ENCODE data around the gene CABP1.

CABP1 gene

DNA sequence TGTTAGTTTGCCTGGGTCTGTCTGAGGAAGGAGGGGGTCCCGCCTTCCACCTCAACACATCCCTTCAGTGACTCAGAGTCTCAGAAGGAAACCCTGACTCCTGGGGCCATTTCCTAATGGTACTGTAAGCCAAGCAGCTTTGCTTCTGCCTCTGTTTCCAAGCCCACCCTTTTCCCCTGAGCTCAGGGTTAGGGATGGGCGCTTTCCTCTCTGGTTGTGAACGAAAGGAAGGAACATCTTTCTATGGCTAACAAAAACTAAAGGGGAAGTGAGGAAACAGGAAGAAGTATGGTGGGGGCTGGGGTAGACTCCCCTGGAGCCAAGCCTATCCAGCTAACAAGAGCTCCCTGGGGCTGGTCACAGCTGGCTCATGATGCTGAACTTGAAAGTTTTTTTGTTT is 58.2 kb downstream of the CABP1 start:
- no peak for DNase-seq

DNA sequence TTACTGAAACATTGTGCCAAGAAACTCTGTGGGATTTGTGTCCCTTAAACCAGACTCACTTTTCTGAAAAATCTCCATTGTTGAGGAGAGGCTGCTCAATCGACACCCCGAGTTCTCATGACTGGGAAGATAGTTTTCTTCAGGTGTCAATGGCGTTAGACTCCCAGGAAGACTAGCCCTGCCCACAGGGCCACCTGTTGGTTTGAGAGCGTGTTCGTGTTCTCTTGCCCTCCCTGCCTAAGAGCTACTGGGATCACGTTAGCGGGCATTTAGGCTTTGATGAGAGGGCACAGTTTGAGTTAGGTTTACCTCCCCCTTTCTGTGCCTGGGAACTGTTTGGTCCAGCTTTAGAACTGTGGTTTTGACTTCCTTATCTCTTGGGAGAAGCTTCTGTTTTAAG is 59.1 kb downstream of the CABP1 start:
- DNase-seq: no peak

DNA sequence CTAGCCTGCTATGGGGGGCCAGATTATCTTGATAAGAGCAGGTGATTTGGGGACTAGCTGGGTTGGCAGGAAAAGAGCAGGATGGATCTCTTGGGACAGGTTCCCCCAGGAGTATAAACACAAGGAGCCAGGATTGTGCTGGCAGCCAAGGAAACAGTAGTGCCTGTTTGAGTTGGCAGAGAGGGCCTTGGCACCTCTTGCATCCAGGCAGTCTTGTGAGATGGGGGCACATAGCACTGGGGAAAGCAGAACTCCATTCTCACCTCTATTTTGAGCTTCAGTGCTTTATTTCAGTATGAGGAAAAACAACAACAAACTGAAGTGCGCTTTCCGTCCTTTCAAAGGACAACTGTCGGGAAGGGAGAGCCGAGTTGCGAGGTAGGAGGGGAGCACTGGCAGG is 60.5 kb downstream of the CABP1 start:
- no peak for DNase-seq

DNA sequence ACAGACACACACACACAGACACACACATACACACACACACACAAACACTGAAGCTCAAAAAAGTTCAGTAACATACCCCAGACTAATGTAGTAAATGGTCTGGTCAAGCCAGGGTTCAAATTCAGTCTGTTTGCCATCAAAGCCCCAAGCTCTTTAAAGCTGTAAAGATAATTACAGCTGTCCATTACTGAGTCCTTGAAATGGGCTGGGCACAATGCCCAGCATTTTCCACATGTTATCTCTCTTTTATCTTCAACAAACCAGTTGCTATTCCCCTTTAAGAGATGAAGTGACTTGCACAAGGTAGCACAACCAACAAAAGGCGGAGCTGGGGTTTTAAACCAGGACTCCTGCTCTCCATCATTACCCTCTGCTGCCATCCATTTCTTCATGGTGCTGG is 62.2 kb downstream of the CABP1 start:
- no peak for DNase-seq

DNA sequence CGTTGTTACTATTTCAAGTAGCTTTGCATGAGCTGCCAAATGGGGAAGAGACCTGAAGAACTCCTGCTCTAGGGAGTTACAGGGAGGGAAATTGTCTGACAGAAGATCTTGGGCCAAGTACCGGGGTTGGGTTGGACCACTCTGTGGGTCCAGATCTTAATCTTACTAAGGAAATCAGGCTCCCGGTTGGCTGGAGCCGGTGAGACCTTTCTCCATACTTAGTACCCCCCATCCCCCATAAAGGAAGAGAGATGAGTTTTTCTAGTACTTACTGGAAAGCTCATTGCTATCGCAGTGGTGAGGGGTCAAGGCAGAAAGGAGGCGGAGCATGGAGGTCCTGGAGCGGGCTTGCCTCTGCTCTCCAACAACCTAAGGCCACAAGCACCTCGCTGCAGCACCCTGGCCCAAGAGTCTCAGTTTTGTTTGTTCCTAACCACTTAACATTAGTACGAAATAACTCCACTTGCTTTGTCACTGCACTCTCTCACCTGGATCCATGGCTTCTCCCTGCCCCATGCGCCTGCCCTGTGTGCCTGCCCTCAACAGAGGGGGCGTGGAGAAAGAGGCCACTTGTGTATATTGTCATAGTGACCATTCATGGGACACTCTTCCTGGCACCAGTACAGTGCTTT is 63.0 kb downstream of the CABP1 start:
- DNase-seq: no peak

DNA sequence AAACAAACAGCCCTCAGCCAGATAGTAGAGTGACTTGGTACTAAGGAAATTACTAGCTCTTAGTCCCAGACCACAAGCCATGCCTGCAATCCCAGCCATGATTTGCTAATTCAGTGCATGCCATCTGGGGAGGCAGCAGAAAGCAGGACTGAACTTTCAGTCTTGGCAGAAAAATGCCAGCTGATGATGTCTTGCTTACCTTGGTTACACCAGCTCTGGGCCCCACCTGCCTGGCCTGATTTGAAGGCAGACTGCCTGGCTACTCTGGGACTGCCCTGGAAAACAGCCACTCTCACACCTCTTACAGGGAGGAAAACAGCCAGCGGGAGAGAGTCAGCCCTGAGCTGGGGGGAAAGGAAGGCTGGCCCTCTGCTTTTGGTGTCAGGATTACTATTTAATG is 65.2 kb downstream of the CABP1 start:
- no peak for DNase-seq

DNA sequence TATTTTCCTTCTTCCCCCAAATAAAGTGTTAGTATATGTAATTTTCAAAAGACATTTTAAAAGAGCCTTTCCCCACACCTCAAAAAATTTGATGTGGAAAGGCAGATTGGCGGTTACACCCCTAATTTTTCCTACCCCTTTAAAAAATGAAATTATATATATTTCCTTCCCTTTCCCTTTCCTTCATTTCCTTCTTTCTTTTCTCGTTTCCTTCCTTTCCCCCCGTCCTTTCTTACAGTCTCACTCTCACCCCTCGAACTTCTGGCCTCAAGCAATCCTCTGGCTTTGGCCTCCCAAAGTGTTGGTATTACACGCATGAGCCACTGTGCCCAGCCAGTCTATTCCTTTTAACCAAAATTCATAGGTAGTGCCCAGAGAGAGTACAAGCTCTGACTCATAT is 65.6 kb downstream of the CABP1 start:
- DNase-seq: no peak

DNA sequence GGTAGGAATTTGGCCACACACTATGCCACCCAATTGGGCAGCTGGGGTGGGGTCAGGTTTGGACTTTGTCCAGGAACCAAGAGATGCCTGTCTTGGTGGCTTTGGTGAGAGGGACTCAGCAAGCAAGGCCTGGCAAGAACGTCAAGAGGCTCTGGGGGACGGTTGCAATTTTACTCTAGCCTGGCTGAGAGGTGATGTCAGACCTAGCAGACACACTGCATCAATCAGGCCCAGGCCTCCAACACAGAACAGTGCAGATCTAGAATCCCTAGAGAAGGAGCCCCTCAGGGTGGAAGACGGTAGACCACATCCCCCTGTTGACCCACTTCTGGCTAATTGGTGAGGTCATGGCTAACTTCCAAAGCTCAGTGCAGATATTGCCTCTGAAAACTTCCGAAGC is 68.2 kb downstream of the CABP1 start:
- no peak for DNase-seq

DNA sequence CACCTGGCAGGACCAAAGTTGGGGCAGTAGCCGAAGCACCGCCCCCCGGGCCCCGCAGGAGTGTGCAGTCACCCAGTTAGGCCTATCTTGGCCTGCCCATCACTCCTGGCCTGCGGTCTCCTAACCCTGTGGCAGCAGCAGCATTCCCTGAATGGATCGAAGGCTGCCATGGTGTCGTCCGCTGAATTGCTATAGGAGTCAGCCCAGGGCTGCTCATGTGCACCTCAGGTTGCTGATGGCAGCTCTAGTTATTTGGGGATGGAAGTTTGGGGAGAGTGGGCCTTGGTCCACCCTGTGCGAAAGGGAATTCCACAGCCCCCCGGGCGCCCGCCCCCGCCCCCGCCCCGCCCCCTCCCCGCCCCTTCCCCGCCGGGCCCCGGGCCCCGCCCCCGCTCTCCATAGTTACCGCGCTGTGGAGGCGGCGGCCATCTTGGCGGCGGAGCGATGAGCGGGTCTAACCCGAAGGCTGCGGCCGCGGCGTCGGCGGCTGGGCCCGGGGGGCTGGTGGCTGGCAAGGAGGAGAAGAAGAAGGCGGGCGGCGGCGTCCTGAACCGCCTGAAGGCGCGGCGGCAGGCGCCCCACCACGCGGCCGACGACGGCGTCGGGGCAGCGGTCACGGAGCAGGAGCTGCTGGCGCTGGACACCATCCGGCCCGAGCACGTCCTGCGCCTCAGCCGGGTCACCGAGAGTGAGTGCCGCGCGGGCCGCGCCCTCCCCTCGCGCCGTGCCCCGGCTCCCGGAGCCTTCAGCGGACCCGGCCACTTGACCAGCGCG is 69.8 kb downstream of the CABP1 start, which contains the start of gene UNC119B:
TSS of gene UNC119B (plus strand) at position 428 of the 774 bp plus-strand sequence. CDS start at position 445, 17 bp downstream.
- peak; percentile 81 for DNase-seq

DNA sequence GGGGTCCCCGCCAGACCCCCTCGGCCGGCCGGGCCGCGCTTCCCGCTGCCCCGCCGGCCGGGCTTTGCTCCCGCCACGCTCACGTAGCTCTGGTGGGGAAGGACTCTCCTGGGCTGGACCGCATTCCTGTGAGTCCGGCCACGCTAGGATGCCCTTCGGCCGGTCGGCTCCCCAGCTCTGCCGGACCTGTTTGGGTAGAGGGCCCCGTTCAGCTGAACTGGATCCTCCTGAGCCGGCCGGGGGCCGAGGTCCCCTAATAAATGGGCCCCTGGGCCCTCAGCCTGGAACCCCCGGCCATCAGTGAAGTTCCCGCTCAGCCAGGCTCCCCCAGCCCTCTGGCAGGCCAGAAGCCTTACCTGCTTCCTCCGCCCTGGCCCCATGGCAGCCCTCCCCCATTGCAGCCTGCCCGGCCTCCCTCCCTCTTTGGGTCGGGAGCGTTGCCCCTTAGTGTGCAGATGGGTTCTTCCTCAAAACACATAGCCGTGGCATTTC is 70.4 kb downstream of the CABP1 start:
- DNase-seq: peak; percentile 42

DNA sequence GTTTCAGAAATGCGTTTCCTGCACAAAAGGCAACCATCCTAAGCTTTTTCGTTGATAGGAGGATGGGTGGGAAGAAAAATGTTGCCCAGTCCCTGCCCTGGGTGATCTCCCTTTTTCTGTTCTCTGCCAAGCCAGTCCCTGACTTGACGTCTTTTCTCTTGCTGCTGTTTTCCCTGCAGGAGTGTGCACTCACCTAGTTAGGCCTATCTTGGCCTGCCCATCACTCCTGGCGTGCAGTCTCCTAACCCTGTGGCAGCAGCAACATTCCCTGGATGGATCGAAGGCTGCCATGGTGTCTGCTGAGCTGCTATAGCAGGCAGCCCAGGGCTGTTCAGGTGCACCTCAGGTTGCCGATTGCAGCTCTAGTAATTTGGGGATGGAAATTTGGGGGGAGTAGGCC is 71.0 kb downstream of the CABP1 start:
- DNase-seq: no peak

DNA sequence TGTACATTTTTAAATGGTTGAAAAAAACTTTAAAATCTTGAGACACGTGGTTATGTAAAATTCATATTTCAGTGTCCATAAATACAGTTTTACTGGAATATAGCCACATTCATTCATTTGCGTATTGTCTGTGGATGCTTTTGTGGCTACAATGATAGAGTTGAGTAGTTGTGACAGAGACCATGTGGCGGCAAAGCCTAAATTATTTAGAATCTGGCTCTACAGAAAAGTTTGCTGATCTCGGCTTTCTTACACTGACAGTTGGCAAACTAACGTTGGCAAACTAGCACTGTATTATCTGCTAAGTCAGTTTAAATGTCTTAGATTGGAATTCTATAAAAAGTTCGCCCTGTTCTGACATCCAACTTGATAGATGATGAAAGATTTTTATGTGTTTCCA is 72.2 kb downstream of the CABP1 start:
- DNase-seq: no peak

DNA sequence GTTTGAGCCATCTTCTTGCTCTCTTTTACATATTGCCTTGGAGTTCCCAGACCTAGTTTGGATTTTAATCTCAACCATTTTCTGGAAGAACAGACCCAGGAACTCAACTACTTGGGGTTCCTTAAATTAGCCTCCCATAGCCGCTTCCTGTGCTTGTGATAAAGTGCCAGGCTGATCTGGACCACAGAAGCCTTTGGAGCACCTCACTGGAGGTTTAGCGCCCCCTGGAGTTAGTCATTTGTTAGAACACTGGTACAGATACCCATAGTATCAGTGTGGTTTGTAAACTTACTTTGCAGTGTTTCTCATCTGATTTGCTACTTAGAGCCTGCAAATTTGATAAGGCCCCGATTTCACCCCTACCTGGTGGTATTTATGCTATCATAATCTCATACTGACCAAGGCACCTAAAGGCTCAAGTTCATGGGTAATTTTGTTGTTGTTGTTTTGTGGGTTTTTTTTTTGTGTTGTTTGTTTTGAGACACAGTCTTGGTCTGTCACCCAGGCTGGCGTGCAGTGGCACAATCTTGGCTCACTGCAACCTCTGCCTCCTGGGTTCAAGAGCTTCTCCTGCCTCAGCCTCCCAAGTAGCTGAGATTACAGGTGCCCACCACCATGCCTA is 73.5 kb downstream of the CABP1 start:
- DNase-seq: peak; percentile 85
